Erythroblast (primary cell): Measurements from ENCODE around the gene RNF144A.

Experiments used
- DNase-seq, 2 experiments: peaks; one replicate each; lab custom pipeline; 2025; lab: John Stamatoyannopoulos, UW
- GATA1 ChIP-seq: IDR thresholded peaks from 2 replicates; pipeline ENCODE4 v1.6.1; 2011; ENCODE audit warnings: low read depth, mild to moderate bottlenecking, control low read depth, low read length, moderate library complexity
- POLR2A ChIP-seq: IDR thresholded peaks from 2 replicates; pipeline ENCODE4 v1.6.1; 2011; ENCODE audit warnings: mild to moderate bottlenecking, low read length

The RNF144A gene

GRCh38 chr2:6937582-6937981 is 20.4 kb downstream of the RNF144A start:
- TF ChIP-seq GATA1 (no peak), POLR2A (no peak)
- no peak for DNase-seq

GRCh38 chr2:6939071-6939470 is 21.9 kb downstream of the RNF144A start:
- TF ChIP-seq POLR2A: no peak
- TF ChIP-seq GATA1: no peak
- no peak for DNase-seq

- TF ChIP-seq GATA1: no peak
- TF ChIP-seq POLR2A: no peak
- no peak for DNase-seq
Measured at GRCh38 chr2:6940820-6941219, 23.6 kb downstream of the RNF144A start.

GRCh38 chr2:6941299-6942046 is 24.3 kb downstream of the RNF144A start:
- DNase-seq: no peak
- TF ChIP-seq POLR2A (no peak), GATA1 (no peak)

- TF ChIP-seq POLR2A: no peak
- no peak for TF ChIP-seq GATA1
- no peak for DNase-seq
Measured at GRCh38 chr2:6942848-6943247, 25.6 kb downstream of the RNF144A start.

- no peak for DNase-seq
- no peak for TF ChIP-seq GATA1
- no peak for TF ChIP-seq POLR2A
Measured at GRCh38 chr2:6943523-6943922, 26.3 kb downstream of the RNF144A start.

- TF ChIP-seq POLR2A (no peak), GATA1 (no peak)
- no peak for DNase-seq
Measured at GRCh38 chr2:6943971-6944370, 26.8 kb downstream of the RNF144A start.

- TF ChIP-seq GATA1 (no peak), POLR2A (no peak)
- no peak for DNase-seq
Measured at GRCh38 chr2:6944555-6944954, 27.3 kb downstream of the RNF144A start.

- no peak for TF ChIP-seq GATA1
- no peak for DNase-seq
Measured at GRCh38 chr2:6945087-6945813, 28.0 kb downstream of the RNF144A start.

GRCh38 chr2:6945821-6946220 is 28.6 kb downstream of the RNF144A start:
- TF ChIP-seq GATA1 (no peak), POLR2A (no peak)
- DNase-seq: no peak

GRCh38 chr2:6946722-6947121 is 29.5 kb downstream of the RNF144A start:
- no peak for DNase-seq
- TF ChIP-seq POLR2A: no peak
- TF ChIP-seq GATA1: no peak

GRCh38 chr2:6947929-6948676 is 30.9 kb downstream of the RNF144A start:
- DNase-seq: no peak
- TF ChIP-seq GATA1: no peak
- TF ChIP-seq POLR2A: no peak

- TF ChIP-seq POLR2A (no peak), GATA1 (no peak)
- DNase-seq: no peak
Measured at GRCh38 chr2:6948677-6949351, 31.6 kb downstream of the RNF144A start.

- no peak for TF ChIP-seq GATA1
- no peak for TF ChIP-seq POLR2A
- no peak for DNase-seq
Measured at GRCh38 chr2:6951046-6951445, 33.8 kb downstream of the RNF144A start.
